HG03558 (cell line): ENCODE results near the gene TRPM7.
"Not testable (repeated sequence)": the region's sequence is repeated elsewhere in the genome, so short reads cannot be mapped to it uniquely, and the experiment has no call there.

Experiments used
- ATAC-seq: cut with Tn5 transposase; IDR thresholded peaks from one replicate; pipeline ENCODE4 v1.9.1; 2021; ENCODE audit warnings: moderate number of reproducible peaks; ENCODE audit not compliant: unreplicated experiment; ENCODE audit errors: extremely low read depth

TRPM7 gene

GRCh38 chr15:50669611-50670010 lies 17.0 kb downstream of the TRPM7 start:
- ATAC-seq = no peak

GRCh38 chr15:50665938-50666337 lies 20.7 kb downstream of the TRPM7 start:
- ATAC-seq = no peak

- ATAC-seq = no peak
These were observed 31.0 kb downstream of the TRPM7 start for GRCh38 chr15:50655555-50655954.

GRCh38 chr15:50653156-50653743 lies 33.3 kb downstream of the TRPM7 start:
- ATAC-seq = no peak

- ATAC-seq = no peak
These were observed 33.9 kb downstream of the TRPM7 start for GRCh38 chr15:50652671-50653070.

GRCh38 chr15:50641318-50641717 lies 45.3 kb downstream of the TRPM7 start:
- ATAC-seq = no peak

GRCh38 chr15:50636146-50636545 lies 50.5 kb downstream of the TRPM7 start:
- ATAC-seq = no peak

- no peak for ATAC-seq
These were observed 52.9 kb downstream of the TRPM7 start for GRCh38 chr15:50633653-50634052.

GRCh38 chr15:50628421-50628820 lies 58.2 kb downstream of the TRPM7 start:
- no peak for ATAC-seq

- no peak for ATAC-seq
These were observed 59.1 kb downstream of the TRPM7 start for GRCh38 chr15:50627351-50628055.

- no peak for ATAC-seq
These were observed 61.9 kb downstream of the TRPM7 start for GRCh38 chr15:50624616-50625168.

- ATAC-seq = not testable (repeated sequence)
These were observed 64.1 kb downstream of the TRPM7 start for GRCh38 chr15:50622361-50622943.

- not testable (repeated sequence) for ATAC-seq
These were observed 69.6 kb downstream of the TRPM7 start for GRCh38 chr15:50616960-50617359.

GRCh38 chr15:50616554-50616953 lies 70.0 kb downstream of the TRPM7 start:
- ATAC-seq = not testable (repeated sequence)

- ATAC-seq = no peak
These were observed 73.0 kb downstream of the TRPM7 start for GRCh38 chr15:50613600-50613999.

GRCh38 chr15:50607129-50607528 lies 79.5 kb downstream of the TRPM7 start:
- ATAC-seq = no peak

- ATAC-seq = no peak
These were observed 81.1 kb downstream of the TRPM7 start for GRCh38 chr15:50605462-50605861.

- ATAC-seq = not testable (repeated sequence)
These were observed 84.6 kb downstream of the TRPM7 start for GRCh38 chr15:50602028-50602427.

- no peak for ATAC-seq
These were observed 92.3 kb downstream of the TRPM7 start for GRCh38 chr15:50594311-50594710.

- no peak for ATAC-seq
These were observed 92.8 kb downstream of the TRPM7 start for GRCh38 chr15:50593761-50594160.

- no peak for ATAC-seq
These were observed 96.3 kb downstream of the TRPM7 start for GRCh38 chr15:50590288-50590687.
